GM06990 (cell line): ENCODE results near the gene TMEM117.

ENCODE experiments used
- DNase-seq: peaks from one replicate; pipeline ENCODE4 v3.0.0-alpha.2; 2011; ENCODE audit not compliant: insufficient read length; ENCODE audit errors: extremely low read depth
- H3K27me3 ChIP-seq: replicated peaks from 2 replicates; pipeline ENCODE4 v1.6.0; 2011; ENCODE audit warnings: low read length; ENCODE audit not compliant: control insufficient read depth, insufficient read depth
- H3K36me3 ChIP-seq: 2 replicates; pipeline ENCODE4 v1.5.1; 2011; ENCODE audit warnings: low read length; ENCODE audit not compliant: control insufficient read depth, insufficient read depth
- H3K4me3 ChIP-seq: replicated peaks from 2 replicates; pipeline ENCODE4 v1.5.1; 2011; ENCODE audit warnings: low read depth, mild to moderate bottlenecking, control low read depth, low read length
- CTCF ChIP-seq: IDR thresholded peaks from 2 replicates; pipeline ENCODE4 v1.5.1; 2011; ENCODE audit warnings: low read length, control low read depth, mild to moderate bottlenecking, inconsistent platforms; ENCODE audit not compliant: insufficient read depth, poor library complexity, severe bottlenecking

TMEM117 gene

GRCh38 chr12:43812926-43813325 is 23.0 kb upstream of the TMEM117 start:
- TF ChIP-seq CTCF: no peak
- DNase-seq: no peak
- Histone ChIP-seq H3K36me3 (no peaks in the 10 kb centered on the region), H3K4me3 (no peak overlapping the region), H3K27me3 (no peaks in the 10 kb centered on the region)

- Histone ChIP-seq H3K27me3 (no peaks in the 10 kb centered on the region), H3K36me3 (no peaks in the 10 kb centered on the region)
- no peak for DNase-seq
Observed at GRCh38 chr12:43815416-43815815, 20.5 kb upstream of the TMEM117 start.

GRCh38 chr12:43816168-43816567 is 19.7 kb upstream of the TMEM117 start:
- no peak for TF ChIP-seq CTCF
- H3K36me3 ChIP-seq: no peaks in the 10 kb centered on the region
- no peak for DNase-seq
- H3K27me3 ChIP-seq: no peaks in the 10 kb centered on the region
- no peak overlapping the region for H3K4me3 ChIP-seq

More at GRCh38 chr12:43815416-43815815, 20.5 kb upstream of the TMEM117 start:
- H3K4me3 ChIP-seq: no peak overlapping the region
- no peak for TF ChIP-seq CTCF

- Histone ChIP-seq H3K4me3 (no peak overlapping the region), H3K36me3 (no peaks in the 10 kb centered on the region), H3K27me3 (no peaks in the 10 kb centered on the region)
- TF ChIP-seq CTCF: no peak
- DNase-seq: no peak
Observed at GRCh38 chr12:43824207-43824775, 11.6 kb upstream of the TMEM117 start.

GRCh38 chr12:43826681-43827080 is 9.2 kb upstream of the TMEM117 start:
- DNase-seq: no peak
- H3K27me3 ChIP-seq: no peaks in the 10 kb centered on the region
- no peak for TF ChIP-seq CTCF
- no peak overlapping the region for H3K4me3 ChIP-seq
- no peaks in the 10 kb centered on the region for H3K36me3 ChIP-seq

GRCh38 chr12:43827093-43827492 is 8.8 kb upstream of the TMEM117 start:
- H3K4me3 ChIP-seq: no peak overlapping the region
- H3K36me3 ChIP-seq: no peaks in the 10 kb centered on the region
- no peak for DNase-seq
- H3K27me3 ChIP-seq: no peaks in the 10 kb centered on the region
- no peak for TF ChIP-seq CTCF
